ENCODE results near the gene ZNF740.
"Not testable (repeated sequence)": the region's sequence is repeated elsewhere in the genome, so short reads cannot be mapped to it uniquely, and the experiment has no call there.

Gene ZNF740

GRCh38 chr12:53173085-53173715 is 7.3 kb upstream of the ZNF740 start:
- no peak for DNase-seq

GRCh38 chr12:53174881-53175491 is 5.5 kb upstream of the ZNF740 start:
- no peak for DNase-seq

GRCh38 chr12:53176750-53177149 is 3.8 kb upstream of the ZNF740 start:
- DNase-seq: no peak

- DNase-seq: not testable (repeated sequence)
Measured at GRCh38 chr12:53177447-53177846, 3.1 kb upstream of the ZNF740 start.

- not testable (repeated sequence) for DNase-seq
Measured at GRCh38 chr12:53178803-53179202, 1.7 kb upstream of the ZNF740 start.

- no peak for DNase-seq
Measured at GRCh38 chr12:53179687-53180219, 769 bp upstream of the ZNF740 start.

GRCh38 chr12:53180931-53181645 is 566 bp downstream of the ZNF740 start:
- peak; percentile 84 for DNase-seq

GRCh38 chr12:53181935-53182334 is 1.4 kb downstream of the ZNF740 start:
- no peak for DNase-seq

GRCh38 chr12:53182903-53183302 is 2.4 kb downstream of the ZNF740 start:
- no peak for DNase-seq

- no peak for DNase-seq
Measured at GRCh38 chr12:53184828-53185227, 4.3 kb downstream of the ZNF740 start.

GRCh38 chr12:53185582-53186153 is 5.1 kb downstream of the ZNF740 start:
- no peak for DNase-seq

- DNase-seq: no peak
Measured at GRCh38 chr12:53186745-53187144, 6.2 kb downstream of the ZNF740 start.

GRCh38 chr12:53187145-53187899 is 6.8 kb downstream of the ZNF740 start:
- DNase-seq: no peak

- DNase-seq: no peak
Measured at GRCh38 chr12:53190108-53190729, 9.7 kb downstream of the ZNF740 start.

GRCh38 chr12:53191096-53191884 is 10.8 kb downstream of the ZNF740 start:
- DNase-seq: no peak

GRCh38 chr12:53191885-53192530 is 11.5 kb downstream of the ZNF740 start:
- DNase-seq: no peak

GRCh38 chr12:53192531-53193021 is 12.1 kb downstream of the ZNF740 start:
- DNase-seq: no peak

- no peak for DNase-seq
Measured at GRCh38 chr12:53193040-53193439, 12.5 kb downstream of the ZNF740 start.

- no peak for DNase-seq
Measured at GRCh38 chr12:53193985-53194716, 13.6 kb downstream of the ZNF740 start.

- no peak for DNase-seq
Measured at GRCh38 chr12:53194973-53195372, 14.5 kb downstream of the ZNF740 start.

Data from NCI-H2171 (cell line).